ENCODE measurements around the gene RASA3. TPM values are rescaled to one million over a fixed set of nuclear protein-coding genes. Genes with fewer than 3 reads are reported as not detected.

Gene RASA3
- total RNA-seq, 1 experiment from 2014 or later = 0.95 TPM

DNA sequence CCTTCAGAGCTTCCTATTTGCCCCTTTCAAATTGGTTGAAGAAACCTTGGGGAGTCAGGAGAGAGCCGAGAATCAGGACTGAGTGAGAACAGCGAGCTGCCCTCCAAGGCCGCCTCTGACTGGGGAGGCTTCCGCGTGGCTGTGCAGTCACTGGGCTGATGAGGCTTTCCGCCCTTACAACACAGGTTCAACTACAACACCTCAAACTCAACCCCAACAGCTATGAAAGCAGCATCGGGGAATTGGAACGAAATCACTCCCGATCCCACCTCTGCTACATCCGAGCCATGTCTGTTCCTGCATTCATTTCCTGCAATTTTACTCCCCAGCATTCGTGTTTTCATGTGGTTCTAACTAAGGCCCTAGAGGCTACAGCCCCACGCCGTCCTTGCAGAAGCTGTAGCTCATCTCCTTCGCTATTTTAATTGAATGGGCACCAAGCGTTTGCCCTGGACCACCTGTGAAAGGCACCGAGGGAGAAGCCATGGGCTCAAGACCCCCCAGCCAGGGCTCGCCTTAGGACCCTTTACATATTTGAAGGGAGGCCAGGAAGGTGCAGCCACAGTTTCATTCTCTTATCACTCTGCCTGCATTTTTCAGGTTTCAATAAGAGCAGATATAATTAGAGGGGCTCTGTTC lies 12.3 kb upstream of the RASA3 start:
- no peak overlapping the region for H3K27ac Mint-ChIP-seq (ENCODE audit: unreplicated experiment)
- no peaks in the 10 kb centered on the region for H3K36me3 ChIP-seq (ENCODE audit: control insufficient read depth, insufficient read depth, low read length)
- H3K9me3 ChIP-seq = no peaks in the 10 kb centered on the region
- TF ChIP-seq CTCF (IDR thresholded peaks at IDR 0.05; ENCODE audit: insufficient read depth in 1 of 2, low read depth in 1 of 2, low read length in 1 of 2, severe bottlenecking in 1 of 2, unreplicated experiment in 1 of 2) = no peak
- ChIA-PET POLR2A (interaction anchor here (0.5 kb wide), 1 partner anchor 137 kb away, joined by 3 read pairs; no protein-coding TSS in a partner anchor), CTCF (no interaction called here)
- H3K4me3 ChIP-seq (ENCODE audit: low read depth, low read length) = no peak overlapping the region
- intact Hi-C loops (cut with micrococcal nuclease; ENCODE audit: unreplicated experiment) = no loop called here
- no peak overlapping the region for H3K4me3 Mint-ChIP-seq (ENCODE audit: unreplicated experiment)
- H3K4me1 Mint-ChIP-seq (ENCODE audit: low read depth, unreplicated experiment) = no peaks in the 10 kb centered on the region
- H3K9me3 Mint-ChIP-seq (ENCODE audit: unreplicated experiment) = no peaks in the 10 kb centered on the region
- no peaks in the 10 kb centered on the region for H3K36me3 Mint-ChIP-seq (ENCODE audit: insufficient read depth, unreplicated experiment)
- BruUV-seq (replicated peaks) = no TSS peak
- no peaks in the 10 kb centered on the region for H3K27me3 ChIP-seq (replicated peaks; ENCODE audit: control insufficient read depth, insufficient read depth, low read length)
- H3K27me3 Mint-ChIP-seq (ENCODE audit: insufficient read depth, unreplicated experiment) = peaks cover 3% of the 10 kb centered on the region
- H3K4me1 ChIP-seq = no peaks in the 10 kb centered on the region
- peak in 1 of 2 experiments; percentile 25 for DNase-seq

- BruUV-seq (replicated peaks) = no TSS peak
- TF ChIP-seq CTCF (IDR thresholded peaks at IDR 0.05; ENCODE audit: insufficient read depth in 1 of 2, low read depth in 1 of 2, low read length in 1 of 2, severe bottlenecking in 1 of 2, unreplicated experiment in 1 of 2) = peak; percentile 40 to 42
- no peak overlapping the region for H3K27ac Mint-ChIP-seq (ENCODE audit: unreplicated experiment)
- H3K9me3 Mint-ChIP-seq (ENCODE audit: unreplicated experiment) = no peaks in the 10 kb centered on the region
- no peaks in the 10 kb centered on the region for H3K4me1 Mint-ChIP-seq (ENCODE audit: low read depth, unreplicated experiment)
- H3K9me3 ChIP-seq = no peaks in the 10 kb centered on the region
- DNase-seq = peak in 1 of 2 experiments; percentile 50
- intact Hi-C loops (cut with micrococcal nuclease; ENCODE audit: unreplicated experiment) = no loop called here
- ChIA-PET CTCF (no interaction called here), POLR2A (no interaction called here)
- peaks cover 3% of the 10 kb centered on the region for H3K27me3 Mint-ChIP-seq (ENCODE audit: insufficient read depth, unreplicated experiment)
- H3K4me3 Mint-ChIP-seq (ENCODE audit: unreplicated experiment) = no peak overlapping the region
- H3K4me3 ChIP-seq (ENCODE audit: low read depth, low read length) = no peak overlapping the region
- no peaks in the 10 kb centered on the region for H3K4me1 ChIP-seq
- no peaks in the 10 kb centered on the region for H3K36me3 ChIP-seq (ENCODE audit: control insufficient read depth, insufficient read depth, low read length)
- H3K36me3 Mint-ChIP-seq (ENCODE audit: insufficient read depth, unreplicated experiment) = no peaks in the 10 kb centered on the region
- no peaks in the 10 kb centered on the region for H3K27me3 ChIP-seq (replicated peaks; ENCODE audit: control insufficient read depth, insufficient read depth, low read length)
These were observed 11.6 kb upstream of the RASA3 start for GRCh38 chr13:114143806-114144605.

GRCh38 chr13:114142640-114143490 lies 10.4 kb upstream of the RASA3 start:
- TF ChIP-seq CTCF (IDR thresholded peaks at IDR 0.05; ENCODE audit: insufficient read depth in 1 of 2, low read depth in 1 of 2, low read length in 1 of 2, severe bottlenecking in 1 of 2, unreplicated experiment in 1 of 2) = no peak
- intact Hi-C loops (cut with micrococcal nuclease; ENCODE audit: unreplicated experiment) = no loop called here
- Mint-ChIP-seq H3K27me3 (ENCODE audit: insufficient read depth, unreplicated experiment) (peaks cover under 1% of the 10 kb centered on the region), H3K27ac (ENCODE audit: unreplicated experiment) (no peak overlapping the region), H3K4me3 (ENCODE audit: unreplicated experiment) (no peak overlapping the region), H3K9me3 (ENCODE audit: unreplicated experiment) (no peaks in the 10 kb centered on the region), H3K4me1 (ENCODE audit: low read depth, unreplicated experiment) (no peaks in the 10 kb centered on the region), H3K36me3 (ENCODE audit: insufficient read depth, unreplicated experiment) (no peaks in the 10 kb centered on the region)
- ChIA-PET CTCF (no interaction called here), POLR2A (no interaction called here)
- Histone ChIP-seq H3K4me1 (no peaks in the 10 kb centered on the region), H3K36me3 (ENCODE audit: control insufficient read depth, insufficient read depth, low read length) (no peaks in the 10 kb centered on the region), H3K9me3 (no peaks in the 10 kb centered on the region), H3K4me3 (ENCODE audit: low read depth, low read length) (no peak overlapping the region), H3K27me3 (replicated peaks; ENCODE audit: control insufficient read depth, insufficient read depth, low read length) (no peaks in the 10 kb centered on the region)
- DNase-seq = no peak
- BruUV-seq (replicated peaks) = no TSS peak
